GM06990 (cell line): Measurements from ENCODE around the gene EXOC7.

ENCODE experiments used
- DNase-seq: peaks from one replicate; pipeline ENCODE4 v3.0.0-alpha.2; 2011; ENCODE audit not compliant: insufficient read length; ENCODE audit errors: extremely low read depth
- H3K27me3 ChIP-seq: replicated peaks from 2 replicates; pipeline ENCODE4 v1.6.0; 2011; ENCODE audit warnings: low read length; ENCODE audit not compliant: control insufficient read depth, insufficient read depth
- H3K36me3 ChIP-seq: 2 replicates; pipeline ENCODE4 v1.5.1; 2011; ENCODE audit warnings: low read length; ENCODE audit not compliant: control insufficient read depth, insufficient read depth
- H3K4me3 ChIP-seq: replicated peaks from 2 replicates; pipeline ENCODE4 v1.5.1; 2011; ENCODE audit warnings: low read depth, mild to moderate bottlenecking, control low read depth, low read length
- TF ChIP-seq, protein P1 (sequence below): IDR thresholded peaks from 2 replicates; pipeline ENCODE4 v1.5.1; 2011; ENCODE audit warnings: low read length, control low read depth, mild to moderate bottlenecking, inconsistent platforms; ENCODE audit not compliant: insufficient read depth, poor library complexity, severe bottlenecking

EXOC7 gene

DNA sequence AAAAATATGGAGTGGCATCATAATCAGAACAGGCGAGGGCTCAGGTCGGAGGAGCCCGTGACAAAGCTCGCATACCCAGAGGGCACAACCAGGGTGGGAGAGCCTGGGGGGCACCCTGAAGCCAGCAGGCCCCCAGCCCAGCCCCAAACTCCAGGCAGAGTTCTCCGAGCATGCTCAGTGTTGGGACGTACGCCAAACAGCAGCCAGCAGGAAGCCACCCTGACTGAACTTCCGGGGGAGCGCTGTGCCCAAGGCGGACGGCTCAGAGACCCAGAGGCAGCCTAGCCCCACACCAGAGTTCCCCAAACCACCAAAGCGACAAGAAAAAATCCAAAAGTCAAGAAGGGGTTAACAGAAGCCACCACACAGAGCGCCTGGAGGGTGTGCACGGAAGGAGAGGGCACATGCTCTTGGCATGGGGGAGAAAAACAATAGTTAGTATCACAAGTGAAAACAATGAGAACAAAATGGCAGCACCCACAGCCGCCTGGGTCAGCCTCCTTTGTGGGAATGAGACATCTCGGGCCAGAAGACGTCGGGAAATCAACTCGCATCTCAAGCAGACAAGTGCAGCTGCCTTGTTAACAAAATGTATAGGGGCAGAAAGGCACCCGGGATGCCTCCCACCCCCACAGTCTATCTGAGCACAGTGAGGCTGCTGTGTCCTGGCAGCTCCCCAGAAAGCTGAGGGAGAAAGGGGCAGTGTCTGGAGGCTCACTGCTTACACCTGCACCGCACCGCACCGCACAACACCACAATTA, 11.9 kb downstream of the EXOC7 start:
- Histone ChIP-seq H3K27me3 (no peaks in the 10 kb centered on the region), H3K36me3 (peaks cover 50% of the 10 kb centered on the region), H3K4me3 (no peak overlapping the region)
- DNase-seq, result no peak
- TF ChIP-seq, protein P1, sequence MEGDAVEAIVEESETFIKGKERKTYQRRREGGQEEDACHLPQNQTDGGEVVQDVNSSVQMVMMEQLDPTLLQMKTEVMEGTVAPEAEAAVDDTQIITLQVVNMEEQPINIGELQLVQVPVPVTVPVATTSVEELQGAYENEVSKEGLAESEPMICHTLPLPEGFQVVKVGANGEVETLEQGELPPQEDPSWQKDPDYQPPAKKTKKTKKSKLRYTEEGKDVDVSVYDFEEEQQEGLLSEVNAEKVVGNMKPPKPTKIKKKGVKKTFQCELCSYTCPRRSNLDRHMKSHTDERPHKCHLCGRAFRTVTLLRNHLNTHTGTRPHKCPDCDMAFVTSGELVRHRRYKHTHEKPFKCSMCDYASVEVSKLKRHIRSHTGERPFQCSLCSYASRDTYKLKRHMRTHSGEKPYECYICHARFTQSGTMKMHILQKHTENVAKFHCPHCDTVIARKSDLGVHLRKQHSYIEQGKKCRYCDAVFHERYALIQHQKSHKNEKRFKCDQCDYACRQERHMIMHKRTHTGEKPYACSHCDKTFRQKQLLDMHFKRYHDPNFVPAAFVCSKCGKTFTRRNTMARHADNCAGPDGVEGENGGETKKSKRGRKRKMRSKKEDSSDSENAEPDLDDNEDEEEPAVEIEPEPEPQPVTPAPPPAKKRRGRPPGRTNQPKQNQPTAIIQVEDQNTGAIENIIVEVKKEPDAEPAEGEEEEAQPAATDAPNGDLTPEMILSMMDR, result no peak

GRCh38 chr17:76090517-76091129, 13.0 kb downstream of the EXOC7 start:
- no peak overlapping the region for H3K4me3 ChIP-seq
- TF ChIP-seq, protein P1, result no peak
- no peaks in the 10 kb centered on the region for H3K27me3 ChIP-seq
- no peak for DNase-seq
- H3K36me3 ChIP-seq, result peaks cover 49% of the 10 kb centered on the region

DNA sequence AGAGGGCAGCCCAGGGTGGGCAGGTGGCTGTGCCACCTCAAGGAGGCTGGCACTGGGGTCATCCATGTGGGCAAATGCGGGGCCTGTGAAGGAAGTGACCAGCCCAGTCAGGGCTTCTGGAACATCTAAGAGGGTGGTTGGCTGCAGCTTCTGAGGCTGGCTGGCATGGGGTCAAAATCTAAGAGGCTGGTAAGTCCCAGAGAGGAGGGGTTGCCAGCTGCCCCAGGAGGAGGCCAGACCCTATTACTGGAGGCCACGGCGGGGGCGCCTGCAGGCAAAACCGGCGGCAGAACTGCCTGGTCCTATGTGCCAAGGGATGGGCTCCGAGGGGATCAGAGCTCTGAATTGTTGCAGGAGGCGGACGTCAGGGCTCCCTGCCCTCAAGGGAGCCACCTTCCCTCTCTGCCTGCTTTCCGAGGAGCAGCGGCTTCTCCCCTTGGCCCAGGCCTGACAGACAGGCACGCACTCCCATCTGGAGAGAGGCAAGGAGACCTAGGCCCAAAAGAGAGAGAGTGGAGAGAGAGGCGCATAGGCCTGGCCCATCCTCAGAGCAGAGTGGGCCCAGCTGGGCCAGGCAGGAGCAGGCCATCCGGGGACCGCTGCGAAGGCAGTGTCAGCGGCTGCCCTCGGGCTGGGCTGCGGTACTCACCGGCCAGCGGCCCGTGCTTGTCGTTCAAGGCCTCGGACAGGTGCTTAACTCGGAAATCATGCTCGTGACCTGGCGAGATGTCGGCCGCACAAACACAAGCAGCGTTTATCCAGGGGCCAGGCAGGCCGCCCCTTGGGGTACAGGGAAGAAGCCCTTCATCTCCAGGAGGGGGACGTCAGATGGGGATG, 13.7 kb downstream of the EXOC7 start:
- no peak for DNase-seq
- H3K36me3 ChIP-seq, result peaks cover 49% of the 10 kb centered on the region

DNA sequence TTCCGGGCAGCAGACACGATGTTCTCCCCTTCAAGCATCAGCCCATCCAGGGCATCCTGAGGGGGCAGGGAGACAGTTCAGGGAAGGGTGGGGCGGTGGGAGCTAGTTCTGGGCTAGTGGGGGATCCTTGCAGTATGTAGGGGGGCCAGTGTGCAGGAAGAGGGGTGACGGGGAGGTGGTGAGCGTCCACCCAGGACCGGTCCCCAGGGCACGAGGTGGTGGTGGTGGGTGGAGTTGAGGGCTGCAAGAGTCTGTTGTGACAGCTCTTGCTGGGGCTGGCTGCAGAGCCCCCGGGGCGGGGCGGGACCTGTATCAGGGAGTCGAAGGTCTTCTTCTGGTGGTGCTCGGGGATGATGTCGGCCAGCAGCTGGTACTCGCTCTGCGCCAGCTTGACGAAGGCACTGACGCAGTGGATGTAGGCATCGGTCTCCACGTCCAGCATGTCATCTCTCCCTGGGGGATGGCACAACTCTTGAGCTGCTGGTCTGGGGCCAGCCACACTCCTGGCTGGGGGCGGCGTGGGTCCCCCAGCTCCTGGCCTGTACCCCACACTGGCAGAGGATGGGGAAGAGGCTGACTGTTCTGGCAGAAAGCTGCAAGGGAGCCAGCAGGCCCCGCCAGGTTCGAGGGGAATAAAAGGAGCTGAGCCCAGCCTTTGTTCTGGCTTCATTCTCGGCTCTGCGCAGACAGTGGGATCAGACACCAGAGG, 14.6 kb downstream of the EXOC7 start:
- no peak overlapping the region for H3K4me3 ChIP-seq
- no peaks in the 10 kb centered on the region for H3K27me3 ChIP-seq
- TF ChIP-seq, protein P1, result no peak
- peaks cover 45% of the 10 kb centered on the region for H3K36me3 ChIP-seq
- no peak for DNase-seq

More for the DNA sequence above, 13.7 kb downstream of the EXOC7 start:
- H3K4me3 ChIP-seq, result no peak overlapping the region
- H3K27me3 ChIP-seq, result no peaks in the 10 kb centered on the region
- TF ChIP-seq, protein P1, result no peak

DNA sequence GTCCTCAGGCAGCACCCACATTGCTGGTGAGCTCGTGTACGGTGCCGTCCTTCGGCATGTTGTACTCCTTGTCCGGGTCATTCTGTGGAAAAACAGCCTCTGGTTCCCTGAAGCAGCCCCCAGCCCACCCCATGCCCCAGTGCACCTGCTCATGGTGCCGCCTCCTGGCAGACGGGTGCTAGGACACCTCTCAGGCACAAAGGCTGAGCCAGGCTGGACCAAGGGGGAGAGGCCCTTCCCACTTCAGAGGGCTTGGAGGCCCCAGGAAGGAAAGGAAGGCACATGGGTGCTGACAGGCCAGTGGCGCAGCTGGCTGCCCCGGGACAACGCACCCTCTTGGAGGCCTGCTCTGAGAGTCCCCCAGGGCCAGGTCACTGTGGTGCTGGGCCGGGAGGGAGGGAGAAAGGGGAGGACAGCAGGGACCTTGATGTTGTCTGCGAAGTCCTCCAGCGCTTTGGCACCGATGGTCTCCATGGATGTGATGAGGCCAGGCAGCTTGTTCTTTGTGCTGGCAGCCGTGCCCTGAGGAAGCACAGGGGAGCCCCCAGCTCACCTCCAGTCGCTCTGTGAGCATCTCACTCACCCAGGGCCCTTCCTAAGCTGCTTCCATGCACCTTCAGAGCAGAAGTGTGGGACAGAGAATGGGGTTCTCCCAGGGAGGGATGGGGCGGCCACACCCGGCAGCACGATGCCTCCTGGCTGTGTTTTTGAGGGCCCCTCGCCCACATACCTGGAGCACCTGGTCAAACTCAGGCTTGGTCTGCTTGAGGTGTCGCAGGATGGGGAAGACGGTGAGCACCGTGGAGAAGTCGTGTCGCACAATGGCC, 15.3 kb downstream of the EXOC7 start:
- no peak overlapping the region for H3K4me3 ChIP-seq
- DNase-seq, result no peak
- TF ChIP-seq, protein P1, result no peak
- H3K36me3 ChIP-seq, result peaks cover 47% of the 10 kb centered on the region
- H3K27me3 ChIP-seq, result no peaks in the 10 kb centered on the region
